Measurements from ENCODE around the gene DAPP1.

DAPP1 gene

DNA sequence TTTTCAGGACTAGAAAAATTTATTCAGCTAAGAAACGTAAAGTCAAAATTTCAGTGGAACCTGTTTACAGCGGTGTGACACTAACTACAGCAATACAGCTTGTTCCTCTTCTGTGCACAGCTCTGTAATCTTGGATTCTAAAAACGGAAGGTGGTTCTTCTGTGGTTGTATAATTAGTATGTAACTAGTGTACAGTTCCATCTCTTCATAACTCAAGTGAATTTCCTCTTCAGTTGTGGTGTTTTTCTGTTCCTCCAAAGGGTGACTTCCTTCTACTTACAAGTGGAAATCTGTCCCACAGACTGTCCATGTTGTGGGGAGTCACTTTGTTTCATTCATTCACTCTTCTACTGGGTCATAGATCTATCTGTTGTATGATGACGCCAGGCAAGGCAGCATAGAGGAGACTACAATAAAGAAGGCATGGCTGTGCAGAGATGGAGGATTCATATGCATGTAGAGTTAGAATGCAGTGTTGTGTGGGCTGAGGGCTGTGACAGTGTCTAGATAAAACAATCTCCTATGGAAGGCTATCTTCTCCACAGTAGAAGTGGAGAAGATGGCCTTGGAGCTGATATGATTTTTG is 5.4 kb downstream of the DAPP1 start:
- H3K4me3 ChIP-seq (ENCODE audit: low read length, poor library complexity, severe bottlenecking), result no peak overlapping the region
- H2AFZ ChIP-seq (ENCODE audit: low read length), result no peak overlapping the region
- no peaks in the 10 kb centered on the region for H3K36me3 ChIP-seq (ENCODE audit: insufficient read depth, low read length)
- no peaks in the 10 kb centered on the region for H3K9me3 ChIP-seq (ENCODE audit: insufficient read depth, low read depth, low read length)
- H3K27me3 ChIP-seq (ENCODE audit: insufficient read depth, low read length, poor library complexity, severe bottlenecking), result no peaks in the 10 kb centered on the region
- TF ChIP-seq, protein P1, sequence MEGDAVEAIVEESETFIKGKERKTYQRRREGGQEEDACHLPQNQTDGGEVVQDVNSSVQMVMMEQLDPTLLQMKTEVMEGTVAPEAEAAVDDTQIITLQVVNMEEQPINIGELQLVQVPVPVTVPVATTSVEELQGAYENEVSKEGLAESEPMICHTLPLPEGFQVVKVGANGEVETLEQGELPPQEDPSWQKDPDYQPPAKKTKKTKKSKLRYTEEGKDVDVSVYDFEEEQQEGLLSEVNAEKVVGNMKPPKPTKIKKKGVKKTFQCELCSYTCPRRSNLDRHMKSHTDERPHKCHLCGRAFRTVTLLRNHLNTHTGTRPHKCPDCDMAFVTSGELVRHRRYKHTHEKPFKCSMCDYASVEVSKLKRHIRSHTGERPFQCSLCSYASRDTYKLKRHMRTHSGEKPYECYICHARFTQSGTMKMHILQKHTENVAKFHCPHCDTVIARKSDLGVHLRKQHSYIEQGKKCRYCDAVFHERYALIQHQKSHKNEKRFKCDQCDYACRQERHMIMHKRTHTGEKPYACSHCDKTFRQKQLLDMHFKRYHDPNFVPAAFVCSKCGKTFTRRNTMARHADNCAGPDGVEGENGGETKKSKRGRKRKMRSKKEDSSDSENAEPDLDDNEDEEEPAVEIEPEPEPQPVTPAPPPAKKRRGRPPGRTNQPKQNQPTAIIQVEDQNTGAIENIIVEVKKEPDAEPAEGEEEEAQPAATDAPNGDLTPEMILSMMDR (conservative IDR thresholded peaks at IDR 0.05; ENCODE audit: low read length), result no peak
- TF ChIP-seq EZH2phosphoT487 (IDR thresholded peaks at IDR 0.05; ENCODE audit: borderline replicate concordance), result no peak
- H3K4me1 ChIP-seq (ENCODE audit: insufficient read depth, low read length, poor library complexity, severe bottlenecking), result no peaks in the 10 kb centered on the region
- H4K20me1 ChIP-seq (ENCODE audit: insufficient read depth, low read length, poor library complexity, severe bottlenecking), result no peaks in the 10 kb centered on the region
- H3K9ac ChIP-seq (ENCODE audit: low read depth, low read length, poor library complexity, severe bottlenecking), result no peak overlapping the region
- H3K4me2 ChIP-seq (ENCODE audit: low read depth, low read length, poor library complexity, severe bottlenecking), result no peak overlapping the region
- no peaks in the 10 kb centered on the region for H3K9me2 ChIP-seq (replicated peaks; ENCODE audit: low read depth, low read length)
- H3K79me2 ChIP-seq (ENCODE audit: insufficient read depth, low read length), result no peaks in the 10 kb centered on the region
- H3F3A ChIP-seq (ENCODE audit: low read depth), result no peaks in the 10 kb centered on the region

DNA sequence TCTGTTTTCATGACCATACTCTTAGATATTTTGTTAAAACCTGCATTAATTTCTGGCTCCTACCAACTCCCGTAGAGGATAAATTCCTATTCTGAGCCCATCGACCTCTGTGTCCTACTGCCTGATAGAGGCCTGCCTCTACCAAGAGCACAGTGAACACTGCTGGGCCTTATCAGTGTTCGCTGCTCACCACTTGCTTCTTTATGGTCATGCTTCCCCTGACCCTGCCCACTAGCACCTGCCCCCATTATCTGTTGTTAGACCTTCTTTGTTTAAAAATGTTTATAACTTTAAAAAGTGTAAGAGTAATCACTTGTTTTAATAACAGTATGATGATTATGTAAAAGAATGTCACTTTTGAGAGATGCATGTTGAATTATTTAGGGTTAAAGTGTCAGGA is 6.1 kb downstream of the DAPP1 start:
- Histone ChIP-seq H3K79me2 (ENCODE audit: insufficient read depth, low read length) (no peaks in the 10 kb centered on the region), H3K9me3 (ENCODE audit: insufficient read depth, low read depth, low read length) (no peaks in the 10 kb centered on the region), H3K4me2 (ENCODE audit: low read depth, low read length, poor library complexity, severe bottlenecking) (no peak overlapping the region)

DNA sequence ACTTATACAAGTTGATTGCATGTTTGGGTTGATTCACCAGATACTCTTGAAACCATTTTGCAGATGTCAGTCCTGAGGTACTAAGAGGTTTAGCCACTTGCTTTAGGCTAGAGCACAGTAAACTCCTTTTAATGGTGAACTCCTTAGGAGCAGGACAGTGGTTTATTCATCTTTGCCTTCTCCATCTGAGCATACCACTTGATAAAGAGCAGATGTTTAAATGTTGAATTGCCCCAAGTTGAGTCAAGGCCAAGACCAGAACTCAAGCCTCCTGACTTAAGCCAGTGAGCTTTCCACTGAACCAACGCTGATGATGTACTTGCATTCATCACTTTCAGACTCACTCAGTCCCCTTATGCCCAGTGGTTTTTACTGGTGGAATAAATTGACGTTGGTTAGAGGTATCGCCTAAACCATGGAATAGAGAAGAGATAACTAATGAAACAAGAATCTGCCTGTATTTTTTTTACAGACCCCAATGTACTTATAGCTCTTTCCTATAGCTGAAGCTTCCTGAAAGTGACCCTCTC is 7.5 kb downstream of the DAPP1 start:
- Histone ChIP-seq H3K4me2 (ENCODE audit: low read depth, low read length, poor library complexity, severe bottlenecking) (no peak overlapping the region), H3K79me2 (ENCODE audit: insufficient read depth, low read length) (no peaks in the 10 kb centered on the region)

More for the DNA sequence above, 6.1 kb downstream of the DAPP1 start:
- no peaks in the 10 kb centered on the region for H3K4me1 ChIP-seq (ENCODE audit: insufficient read depth, low read length, poor library complexity, severe bottlenecking)
- no peaks in the 10 kb centered on the region for H4K20me1 ChIP-seq (ENCODE audit: insufficient read depth, low read length, poor library complexity, severe bottlenecking)
- no peak for TF ChIP-seq EZH2phosphoT487 (IDR thresholded peaks at IDR 0.05; ENCODE audit: borderline replicate concordance)
- TF ChIP-seq, protein P1 (conservative IDR thresholded peaks at IDR 0.05; ENCODE audit: low read length), result no peak
- no peak overlapping the region for H3K9ac ChIP-seq (ENCODE audit: low read depth, low read length, poor library complexity, severe bottlenecking)
- H3F3A ChIP-seq (ENCODE audit: low read depth), result no peaks in the 10 kb centered on the region
- no peaks in the 10 kb centered on the region for H3K27me3 ChIP-seq (ENCODE audit: insufficient read depth, low read length, poor library complexity, severe bottlenecking)
- H3K9me2 ChIP-seq (replicated peaks; ENCODE audit: low read depth, low read length), result no peaks in the 10 kb centered on the region
- H2AFZ ChIP-seq (ENCODE audit: low read length), result no peak overlapping the region
- no peak overlapping the region for H3K4me3 ChIP-seq (ENCODE audit: low read length, poor library complexity, severe bottlenecking)
- H3K36me3 ChIP-seq (ENCODE audit: insufficient read depth, low read length), result no peaks in the 10 kb centered on the region

More for the DNA sequence above, 7.5 kb downstream of the DAPP1 start:
- no peaks in the 10 kb centered on the region for H3K27me3 ChIP-seq (ENCODE audit: insufficient read depth, low read length, poor library complexity, severe bottlenecking)
- H3K9me3 ChIP-seq (ENCODE audit: insufficient read depth, low read depth, low read length), result no peaks in the 10 kb centered on the region
- no peaks in the 10 kb centered on the region for H3K36me3 ChIP-seq (ENCODE audit: insufficient read depth, low read length)
- H3K4me3 ChIP-seq (ENCODE audit: low read length, poor library complexity, severe bottlenecking), result no peak overlapping the region
- TF ChIP-seq EZH2phosphoT487 (IDR thresholded peaks at IDR 0.05; ENCODE audit: borderline replicate concordance), result no peak
- TF ChIP-seq, protein P1 (conservative IDR thresholded peaks at IDR 0.05; ENCODE audit: low read length), result no peak
- H4K20me1 ChIP-seq (ENCODE audit: insufficient read depth, low read length, poor library complexity, severe bottlenecking), result no peaks in the 10 kb centered on the region
- H3K9me2 ChIP-seq (replicated peaks; ENCODE audit: low read depth, low read length), result no peaks in the 10 kb centered on the region
- no peak overlapping the region for H2AFZ ChIP-seq (ENCODE audit: low read length)
- no peaks in the 10 kb centered on the region for H3F3A ChIP-seq (ENCODE audit: low read depth)
- H3K9ac ChIP-seq (ENCODE audit: low read depth, low read length, poor library complexity, severe bottlenecking), result no peak overlapping the region
- H3K4me1 ChIP-seq (ENCODE audit: insufficient read depth, low read length, poor library complexity, severe bottlenecking), result no peaks in the 10 kb centered on the region

Data from Loucy (cell line).